ENCODE data around the gene SPACA9. TPM values are rescaled to one million over a fixed set of nuclear protein-coding genes. Genes with fewer than 3 reads are reported as not detected.
A peak's percentile ranks its signal among the peaks of the same experiment; 100 is the strongest.

Gene SPACA9
- total RNA-seq, 3 donors from 2014 or later, result 1.6 to 6.9 (median 2.5) TPM

GRCh38 chr9:132863096-132863495 lies 15.6 kb upstream of the SPACA9 start:
- no peak for ATAC-seq
- TF ChIP-seq CTCF (IDR thresholded peaks at IDR 0.05), result no peak
- Histone ChIP-seq H3K36me3 (ENCODE audit: low read depth) (no peaks in the 10 kb centered on the region), H3K9me3 (no peaks in the 10 kb centered on the region), H3K4me3 (no peak overlapping the region), H3K4me1 (ENCODE audit: low read depth) (no peaks in the 10 kb centered on the region)
- DNase-seq, result no peak
- intact Hi-C loops (cut with DNase I, micrococcal nuclease), result no loop called here

DNA sequence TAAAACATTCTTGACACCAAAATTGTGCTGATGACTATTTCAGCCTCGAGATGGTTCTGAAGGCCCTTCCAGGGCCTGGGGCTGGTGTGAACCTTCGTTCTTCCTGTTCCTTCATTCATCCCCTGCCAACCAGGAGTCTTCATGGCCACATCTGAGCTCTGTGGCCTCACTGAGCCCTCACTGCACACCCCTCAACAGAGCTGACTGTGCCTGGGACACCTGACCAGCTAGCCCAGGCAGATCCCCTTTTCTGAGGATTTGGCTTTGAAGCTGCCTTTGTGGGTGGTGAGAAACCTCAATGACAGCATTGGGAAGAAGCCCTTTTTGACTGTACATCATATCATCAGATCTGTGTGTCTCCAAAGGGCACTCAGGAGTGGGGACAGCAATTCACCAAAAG lies 14.4 kb upstream of the SPACA9 start:
- ATAC-seq, result no peak

GRCh38 chr9:132864691-132865090 lies 14.0 kb upstream of the SPACA9 start:
- no peak overlapping the region for H3K4me3 ChIP-seq
- DNase-seq (no peak), ATAC-seq (no peak)
- TF ChIP-seq CTCF (IDR thresholded peaks at IDR 0.05), result no peak
- no peaks in the 10 kb centered on the region for H3K4me1 ChIP-seq (ENCODE audit: low read depth)
- no peaks in the 10 kb centered on the region for H3K36me3 ChIP-seq (ENCODE audit: low read depth)
- intact Hi-C loops (cut with DNase I, micrococcal nuclease), result no loop called here
- no peaks in the 10 kb centered on the region for H3K9me3 ChIP-seq

More for the DNA sequence above, 14.4 kb upstream of the SPACA9 start:
- H3K36me3 ChIP-seq (ENCODE audit: low read depth), result no peaks in the 10 kb centered on the region
- DNase-seq, result no peak
- intact Hi-C loops (cut with DNase I, micrococcal nuclease), result no loop called here
- H3K4me3 ChIP-seq, result no peak overlapping the region
- no peak for TF ChIP-seq CTCF (IDR thresholded peaks at IDR 0.05)
- no peaks in the 10 kb centered on the region for H3K9me3 ChIP-seq
- no peaks in the 10 kb centered on the region for H3K4me1 ChIP-seq (ENCODE audit: low read depth)

DNA sequence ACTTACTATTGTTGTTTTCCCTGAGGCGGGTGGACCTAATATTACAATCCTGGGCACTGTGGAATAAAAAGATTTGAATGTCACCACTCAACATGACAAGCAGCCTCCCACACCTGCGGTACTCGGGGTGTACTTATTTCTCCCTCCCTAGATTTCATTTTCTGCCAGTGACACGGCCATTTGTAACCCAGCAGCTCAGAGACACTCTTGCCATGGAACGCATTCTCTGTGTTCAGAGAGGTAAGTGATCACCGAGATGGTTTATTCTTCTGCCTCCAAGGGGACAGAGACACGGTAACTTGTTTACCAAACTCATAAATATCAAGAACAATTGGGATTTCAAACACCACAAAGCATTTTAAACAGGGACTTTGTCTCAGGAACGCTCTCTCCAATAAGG lies 11.8 kb upstream of the SPACA9 start:
- Histone ChIP-seq H3K36me3 (ENCODE audit: low read depth) (no peaks in the 10 kb centered on the region), H3K4me1 (ENCODE audit: low read depth) (no peaks in the 10 kb centered on the region), H3K4me3 (no peak overlapping the region), H3K9me3 (no peaks in the 10 kb centered on the region)
- ATAC-seq, result no peak
- DNase-seq, result no peak
- intact Hi-C loops (cut with DNase I, micrococcal nuclease), result no loop called here
- no peak for TF ChIP-seq CTCF (IDR thresholded peaks at IDR 0.05)

- no peaks in the 10 kb centered on the region for H3K9me3 ChIP-seq
- TF ChIP-seq CTCF (IDR thresholded peaks at IDR 0.05), result no peak
- ATAC-seq, result no peak
Measured at GRCh38 chr9:132869266-132869665, 9.4 kb upstream of the SPACA9 start.

DNA sequence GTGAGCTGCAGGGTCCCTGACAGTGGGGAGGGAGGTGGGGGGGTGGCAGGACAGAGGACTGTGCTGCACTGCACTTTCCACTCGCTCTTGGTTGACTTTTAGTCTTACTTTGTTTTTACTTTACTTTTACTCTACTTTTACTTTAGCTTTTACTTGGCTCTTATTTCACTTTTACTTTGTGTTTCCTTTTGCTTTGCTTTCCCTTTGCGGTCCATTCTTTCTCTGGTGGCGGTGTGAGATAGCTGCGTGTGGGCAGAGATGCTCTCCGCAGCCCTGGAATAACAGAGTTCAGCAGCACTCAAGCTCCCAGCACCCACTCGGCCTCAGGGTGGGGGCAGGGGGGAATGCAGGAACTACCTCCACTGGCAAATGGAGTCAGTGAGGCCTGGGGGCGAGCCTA lies 5.3 kb upstream of the SPACA9 start:
- Histone ChIP-seq H3K36me3 (ENCODE audit: low read depth) (no peaks in the 10 kb centered on the region), H3K9me3 (no peaks in the 10 kb centered on the region), H3K4me1 (ENCODE audit: low read depth) (no peaks in the 10 kb centered on the region), H3K4me3 (no peak overlapping the region)
- intact Hi-C loops (cut with DNase I, micrococcal nuclease), result no loop called here
- DNase-seq, result peak in 1 of 3 donors; percentile 4
- no peak for TF ChIP-seq CTCF (IDR thresholded peaks at IDR 0.05)
- ATAC-seq, result no peak

More at GRCh38 chr9:132869266-132869665, 9.4 kb upstream of the SPACA9 start:
- Histone ChIP-seq H3K4me3 (no peak overlapping the region), H3K36me3 (ENCODE audit: low read depth) (no peaks in the 10 kb centered on the region), H3K4me1 (ENCODE audit: low read depth) (no peaks in the 10 kb centered on the region)
- intact Hi-C loops (cut with DNase I, micrococcal nuclease), result no loop called here
- DNase-seq, result peak in 1 of 3 donors; percentile 31
